H1 (cell line): ENCODE results near the gene PTTG1IP. TPM values are rescaled to one million over a fixed set of nuclear protein-coding genes. Genes with fewer than 3 reads are reported as not detected.

Experiments used
- ATF2 ChIP-seq: IDR thresholded peaks from 2 replicates; pipeline ENCODE4 v1.6.1; 2012; ENCODE audit warnings: low read length, inconsistent platforms
- CHD1 ChIP-seq: IDR thresholded peaks from 2 replicates; pipeline ENCODE4 v1.6.1; 2012; ENCODE audit warnings: low read depth, low read length, improper control_type of control experiment
- E2F6 ChIP-seq: IDR thresholded peaks from 2 replicates; pipeline ENCODE4 v1.6.1; 2012; ENCODE audit warnings: inconsistent platforms
- GABPA ChIP-seq: IDR thresholded peaks from 2 replicates; pipeline ENCODE4 v1.6.1; 2011; ENCODE audit warnings: mild to moderate bottlenecking, low read length, moderate library complexity, borderline replicate concordance; ENCODE audit not compliant: insufficient read depth
- JUN ChIP-seq: IDR thresholded peaks from 2 replicates; pipeline ENCODE4 v1.6.1; 2011; ENCODE audit warnings: low read depth, mild to moderate bottlenecking, improper control_type of control experiment, low read length
- NANOG ChIP-seq: IDR thresholded peaks from 2 replicates; pipeline ENCODE4 v1.6.1; 2011; ENCODE audit warnings: low read length, low read depth, mild to moderate bottlenecking, inconsistent platforms; ENCODE audit not compliant: insufficient read depth, poor library complexity, severe bottlenecking
- NRF1 ChIP-seq: IDR thresholded peaks from 2 replicates; pipeline ENCODE4 v1.6.1; 2011; ENCODE audit warnings: mild to moderate bottlenecking, low read depth, low read length, improper control_type of control experiment
- POLR2AphosphoS5 ChIP-seq: IDR thresholded peaks from 2 replicates; pipeline ENCODE4 v1.6.1; 2011; ENCODE audit warnings: low read depth, low read length
- RAD21 ChIP-seq, 2 experiments: IDR thresholded peaks in 1 of 2; conservative IDR thresholded peaks in 1 of 2; 2 replicates each; pipeline ENCODE4 v1.6.1; 2011; ENCODE audit warnings: low read depth in 2 of 2, low read length in 2 of 2, improper control_type of control experiment in 1 of 2, inconsistent platforms in 1 of 2, mild to moderate bottlenecking in 1 of 2, moderate library complexity in 1 of 2
- RFX5 ChIP-seq: IDR thresholded peaks from 2 replicates; pipeline ENCODE4 v1.6.1; 2011; ENCODE audit warnings: low read depth, low read length, improper control_type of control experiment, borderline replicate concordance
- SP2 ChIP-seq: IDR thresholded peaks from 2 replicates; pipeline ENCODE4 v1.6.1; 2012; ENCODE audit warnings: mild to moderate bottlenecking, low read length, inconsistent platforms
- TEAD4 ChIP-seq: IDR thresholded peaks from 2 replicates; pipeline ENCODE4 v1.6.1; 2012; ENCODE audit warnings: low read depth, low read length, inconsistent platforms, mixed read lengths
- polyA plus RNA-seq, 7 experiments: library from polyadenylated mRNA; depleted of rRNA in 3 of 7; stranded (reverse) in 5 of 7; unstranded in 2 of 7; fragments of >200 nt in 5 of 7; fragments of 200-250 nt in 2 of 7; gene quantifications; 1 replicate in 5 of 7; 2 replicates in 1 of 7; 4 replicates in 1 of 7; pipeline versions ENCODE4 v1.2.1 to v1.2.3, GENCODE V29; 2011 to 2013; ENCODE audit warnings: missing spikeins in 2 of 7, mixed read lengths in 2 of 7
- total RNA-seq: library from RNA; stranded (reverse); fragmentation: NEBNext Ultra II Directional; extraction: Animal tissue kit (Norgen Biotek cat#: 25700); gene quantifications from 2 replicates; pipeline ENCODE4 v1.2.1, GENCODE V29; 2021

The PTTG1IP gene
- total and polyA plus RNA-seq, 2 of the 8 experiments (the other 6 are each of a cell fraction or from before 2014, with no cell fraction given), result 90.8 to 130 TPM

DNA sequence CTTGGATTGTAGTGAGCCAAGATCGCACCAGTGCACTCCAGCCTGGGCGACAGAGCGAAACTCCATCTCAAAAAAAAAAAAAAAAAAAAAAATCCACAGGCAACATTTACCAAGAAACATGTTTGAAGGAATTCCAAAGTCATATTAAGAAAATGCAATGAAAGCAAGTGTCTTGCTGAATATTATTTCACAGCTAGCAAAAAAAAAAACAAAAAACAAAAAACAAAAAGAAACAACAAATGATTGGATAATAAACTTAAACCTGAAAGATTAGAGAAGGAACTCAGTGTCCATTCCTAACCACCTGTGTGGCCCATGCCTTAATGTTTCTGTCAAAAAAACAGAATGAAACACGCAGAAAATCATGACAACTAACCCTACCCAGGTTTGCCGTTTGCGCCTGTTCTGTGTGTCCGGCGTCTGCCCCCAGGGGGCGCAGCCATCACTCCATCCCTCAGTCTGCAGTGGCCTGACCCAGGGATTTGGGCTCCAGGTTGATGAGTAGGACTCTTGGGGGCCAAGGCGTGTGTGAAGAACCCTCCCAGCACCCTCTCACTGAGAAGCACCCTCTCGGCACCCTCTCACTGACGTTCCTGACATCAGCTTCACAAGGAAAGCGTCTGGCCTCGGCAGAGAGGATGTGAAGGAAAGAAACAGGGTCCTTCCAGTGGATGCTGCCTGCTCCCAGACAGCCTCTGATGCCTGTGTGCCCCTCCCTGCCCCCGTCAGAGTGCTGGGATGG, 19.2 kb upstream of the PTTG1IP start (continued):
- TF ChIP-seq SP2 (no peak), CHD1 (no peak), JUN (no peak), POLR2AphosphoS5 (no peak), RFX5 (no peak), NANOG (no peak), E2F6 (no peak), TEAD4 (no peak), RAD21 (IDR thresholded peaks at IDR 0.05 in 1 of 2, conservative IDR thresholded peaks at IDR 0.05 in 1 of 2; ENCODE audit: low read depth in 2 of 2, low read length in 2 of 2) (peak; percentile 63 to 72), NRF1 (no peak), GABPA (peak; percentile 64; the same call in 1 of the 2 replicates), ATF2 (no peak)
